Measurements from ENCODE around the gene LETMD1.
"Not testable (repeated sequence)": the region's sequence is repeated elsewhere in the genome, so short reads cannot be mapped to it uniquely, and the experiment has no call there.

Gene LETMD1

GRCh38 chr12:51070004-51070403 lies 21.9 kb downstream of the LETMD1 start:
- no peak for TF ChIP-seq CTCF (conservative IDR thresholded peaks at IDR 0.05; ENCODE audit: control insufficient read depth, insufficient read depth, low read depth, low read length)
- no peak overlapping the region for H3K4me3 ChIP-seq (ENCODE audit: control insufficient read depth, low read depth, low read length)
- DNase-seq (ENCODE audit: low read depth): peak; percentile 78

DNA sequence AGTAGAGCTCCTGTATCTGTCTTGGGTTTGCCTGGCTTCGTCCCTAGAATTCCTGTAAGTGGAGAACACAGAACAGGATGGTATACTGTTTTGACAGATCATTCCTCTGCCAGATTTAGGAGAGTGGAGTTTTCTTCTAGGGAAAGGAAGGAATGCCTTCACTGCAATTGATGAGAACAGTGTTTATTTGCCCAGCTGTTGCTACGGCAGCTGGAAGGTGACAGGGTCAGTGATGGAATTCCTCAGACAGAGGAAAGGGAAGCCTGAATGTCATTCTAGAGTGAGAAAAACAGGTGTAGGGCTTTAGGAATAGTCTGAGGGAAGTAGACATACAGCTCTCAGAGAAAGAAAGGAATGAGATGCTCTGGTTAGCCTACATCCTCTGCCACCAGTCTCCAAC lies 23.5 kb downstream of the LETMD1 start:
- no peak for TF ChIP-seq CTCF (conservative IDR thresholded peaks at IDR 0.05; ENCODE audit: control insufficient read depth, insufficient read depth, low read depth, low read length)
- no peak for DNase-seq (ENCODE audit: low read depth)
- H3K4me3 ChIP-seq (ENCODE audit: control insufficient read depth, low read depth, low read length): no peak overlapping the region

GRCh38 chr12:51075390-51075789 lies 27.3 kb downstream of the LETMD1 start:
- TF ChIP-seq CTCF (conservative IDR thresholded peaks at IDR 0.05; ENCODE audit: control insufficient read depth, insufficient read depth, low read depth, low read length): no peak
- no peak for DNase-seq (ENCODE audit: low read depth)
- no peak overlapping the region for H3K4me3 ChIP-seq (ENCODE audit: control insufficient read depth, low read depth, low read length)

GRCh38 chr12:51076236-51076930 lies 28.3 kb downstream of the LETMD1 start:
- DNase-seq (ENCODE audit: low read depth): no peak
- no peak for TF ChIP-seq CTCF (conservative IDR thresholded peaks at IDR 0.05; ENCODE audit: control insufficient read depth, insufficient read depth, low read depth, low read length)
- H3K4me3 ChIP-seq (ENCODE audit: control insufficient read depth, low read depth, low read length): no peak overlapping the region

DNA sequence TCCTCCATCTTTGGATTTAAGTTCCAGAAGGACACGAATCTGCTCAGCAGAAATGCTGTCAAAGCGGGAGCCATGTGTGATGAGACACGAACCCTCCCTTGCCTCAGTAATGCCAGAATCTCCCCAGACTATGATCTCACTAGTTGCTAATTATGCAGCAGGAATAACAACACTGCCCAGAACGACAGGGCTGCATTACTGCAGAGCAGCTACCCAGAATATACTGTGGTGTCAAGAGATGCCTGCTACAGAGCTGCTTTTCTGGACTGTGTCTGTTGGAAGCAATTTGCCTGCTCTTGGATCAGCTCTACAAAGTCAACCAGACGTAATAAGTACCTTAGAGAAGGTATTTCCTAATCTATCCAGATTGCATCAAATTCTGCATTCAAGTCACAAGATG lies 29.8 kb downstream of the LETMD1 start:
- no peak for TF ChIP-seq CTCF (conservative IDR thresholded peaks at IDR 0.05; ENCODE audit: control insufficient read depth, insufficient read depth, low read depth, low read length)
- DNase-seq (ENCODE audit: low read depth): peak; percentile 47
- H3K4me3 ChIP-seq (ENCODE audit: control insufficient read depth, low read depth, low read length): no peak overlapping the region

GRCh38 chr12:51078346-51078745 lies 30.2 kb downstream of the LETMD1 start:
- H3K4me3 ChIP-seq (ENCODE audit: control insufficient read depth, low read depth, low read length); DNase-seq (ENCODE audit: low read depth): not testable (repeated sequence)

- DNase-seq (ENCODE audit: low read depth); H3K4me3 ChIP-seq (ENCODE audit: control insufficient read depth, low read depth, low read length): not testable (repeated sequence)
Observed at GRCh38 chr12:51078866-51079265, 30.7 kb downstream of the LETMD1 start.

- no peak for TF ChIP-seq CTCF (conservative IDR thresholded peaks at IDR 0.05; ENCODE audit: control insufficient read depth, insufficient read depth, low read depth, low read length)
- no peak overlapping the region for H3K4me3 ChIP-seq (ENCODE audit: control insufficient read depth, low read depth, low read length)
- DNase-seq (ENCODE audit: low read depth): no peak
Observed at GRCh38 chr12:51080136-51080535, 32.0 kb downstream of the LETMD1 start.
